22Rv1 (cell line): ENCODE data around the gene RAD51B.

Experiments
- CTCF ChIP-seq: fragments of 450-650 bp; IDR thresholded peaks from 2 replicates; pipeline ENCODE4 v1.5.1; 2017; ENCODE audit warnings: mild to moderate bottlenecking
- ZFX ChIP-seq: fragments of 450-650 bp; IDR thresholded peaks from 2 replicates; pipeline ENCODE4 v1.6.1; 2017; ENCODE audit warnings: antibody characterized with exemption, borderline replicate concordance

DNA sequence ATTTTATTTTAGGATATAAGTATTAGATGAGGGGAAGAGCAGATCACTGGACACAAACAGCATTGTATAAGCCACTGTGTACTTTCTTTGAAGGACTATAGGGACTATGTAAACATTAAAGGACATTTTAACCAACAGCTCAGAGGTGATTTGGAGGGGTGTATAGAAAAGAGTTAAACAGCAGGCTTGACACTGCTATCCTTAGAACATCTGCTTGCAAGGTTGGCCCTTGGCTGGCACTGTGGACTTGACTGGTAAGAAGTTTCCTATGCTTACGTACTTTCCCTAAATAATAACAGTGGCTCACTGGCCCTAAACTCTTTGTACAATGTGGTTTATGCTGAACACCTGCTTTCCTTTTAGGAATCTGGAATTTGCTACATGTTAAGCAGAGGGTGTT, 31.9 kb upstream of the RAD51B start:
- TF ChIP-seq CTCF (no peak), ZFX (no peak)
